Panc1 (cell line): Measurements from ENCODE around the gene GPR137. TPM values are rescaled to one million over a fixed set of nuclear protein-coding genes. Genes with fewer than 3 reads are reported as not detected.

Experiments
- ATAC-seq: fragments of 200-7000 bp; cut with Tn5 transposase; 2 replicates; pipeline ENCODE4 v1.9.1; 2020; ENCODE audit warnings: mild to moderate bottlenecking, moderate library complexity
- BruUV-seq: library from RNA; stranded (reverse); fragments of 400-500 nt; replicated peaks from 2 replicates; lab custom pipeline; 2021; lab: Mats Ljungman, UMichigan
- CTCF ChIA-PET: fragments of 300-600 bp; sonication (Branson Sonifier 250); formaldehyde crosslinking; loops from one replicate; lab custom pipeline; 2022; ENCODE audit warnings: antibody characterized with exemption; lab: Charles Lee
- POLR2A ChIA-PET: fragments of 300-600 bp; sonication (Branson Sonifier 250); formaldehyde crosslinking; loops from one replicate; lab custom pipeline; 2022; ENCODE audit warnings: antibody characterized with exemption; lab: Charles Lee
- DNase-seq: peaks from one replicate; pipeline ENCODE4 v3.0.0-alpha.2; 2010; ENCODE audit warnings: low read depth, low spot score
- H3K27ac ChIP-seq: 2 replicates; pipeline ENCODE4 v1.5.1; 2011; ENCODE audit warnings: mild to moderate bottlenecking, low read length, inconsistent platforms
- H3K27me3 ChIP-seq: fragments of 200-500 bp; sonication (Bioruptor generic); 2 replicates; pipeline ENCODE4 v1.6.0; 2014; ENCODE audit warnings: low read length, inconsistent platforms; ENCODE audit not compliant: control insufficient read depth, insufficient read depth
- H3K36me3 ChIP-seq: fragments of 200-500 bp; sonication (Bioruptor generic); 2 replicates; pipeline ENCODE4 v1.5.1; 2014; ENCODE audit warnings: inconsistent platforms, mild to moderate bottlenecking, low read length, moderate library complexity; ENCODE audit not compliant: control insufficient read depth, insufficient read depth
- H3K4me1 ChIP-seq: 2 replicates; pipeline ENCODE4 v1.5.1; 2011; ENCODE audit warnings: inconsistent platforms, mild to moderate bottlenecking, low read length, moderate library complexity; ENCODE audit not compliant: control insufficient read depth, insufficient read depth
- H3K4me3 ChIP-seq, 2 experiments: 2 replicates each; pipeline ENCODE4 v1.5.1; 2011 to 2012; ENCODE audit warnings: low read depth in 2 of 2, low read length in 2 of 2, mild to moderate bottlenecking in 2 of 2, inconsistent platforms in 1 of 2, moderate library complexity in 1 of 2
- H3K9me3 ChIP-seq: fragments of 200-500 bp; sonication (Bioruptor generic); 2 replicates; pipeline ENCODE4 v1.5.1; 2014; ENCODE audit warnings: low read depth, mild to moderate bottlenecking, inconsistent platforms, low read length, moderate library complexity; ENCODE audit not compliant: control insufficient read depth, insufficient read depth
- CTCF ChIP-seq: fragments of 450-650 bp; IDR thresholded peaks from 2 replicates; pipeline ENCODE4 v1.5.1; 2017; ENCODE audit warnings: mild to moderate bottlenecking
- POLR2AphosphoS5 ChIP-seq: IDR thresholded peaks from 2 replicates; pipeline ENCODE4 v1.6.1; 2012; ENCODE audit warnings: mild to moderate bottlenecking, low read depth, low read length, moderate library complexity
- REST ChIP-seq, 2 experiments: IDR thresholded peaks; 2 replicates each; pipeline ENCODE4 v1.6.1; 2011 to 2012; ENCODE audit warnings: low read depth in 2 of 2, control low read depth in 1 of 2, low read length in 1 of 2, mild to moderate bottlenecking in 1 of 2, moderate library complexity in 1 of 2; ENCODE audit not compliant: insufficient read depth in 1 of 2
- SIN3A ChIP-seq: IDR thresholded peaks from 2 replicates; pipeline ENCODE4 v1.6.1; 2012; ENCODE audit warnings: low read depth, mild to moderate bottlenecking, low read length, moderate library complexity, borderline replicate concordance; ENCODE audit not compliant: insufficient read depth
- TCF7L2 ChIP-seq: IDR thresholded peaks from 2 replicates; pipeline ENCODE4 v1.6.1; 2011; ENCODE audit warnings: mild to moderate bottlenecking, low read depth, low read length, inconsistent platforms
- in situ Hi-C: cut with HindIII; loops from 2 replicates; pipeline ENCODE4 v1.10.0; 2016; ENCODE audit warnings: low sequenced_read_pairs, low pct_unique_long_range_greater_than_20kb
- intact Hi-C: fragments of 100-400 bp; cut with micrococcal nuclease; formaldehyde crosslinking; loops from one replicate; pipeline ENCODE4 v1.10.0; 2022; ENCODE audit not compliant: unreplicated experiment
- total RNA-seq: library from RNA; stranded (reverse); gene quantifications from one replicate; pipeline ENCODE4 v1.2.1, GENCODE V29; 2021; ENCODE audit not compliant: unreplicated experiment

GPR137 gene
- total RNA-seq, 1 experiment from 2014 or later, result 183 TPM

GRCh38 chr11:64259533-64260067, 26.0 kb upstream of the GPR137 start:
- H3K36me3 ChIP-seq, result no peaks in the 10 kb centered on the region; the same call in 1 of the 2 replicates
- in situ Hi-C loops, result no loop called here
- POLR2A ChIA-PET, result no interaction called here
- CTCF ChIA-PET, result no interaction called here
- no peak overlapping the region for H3K27ac ChIP-seq
- intact Hi-C loops, result no loop called here
- DNase-seq (no peak), ATAC-seq (no peak)
- H3K4me1 ChIP-seq, result peaks cover 3% of the 10 kb centered on the region; the same call in 1 of the 2 replicates
- BruUV-seq, result no TSS peak
- H3K9me3 ChIP-seq, result no peaks in the 10 kb centered on the region
- TF ChIP-seq TCF7L2 (no peak), SIN3A (no peak), REST (IDR thresholded peaks at IDR 0.05; ENCODE audit: insufficient read depth in 1 of 2, low read depth in 2 of 2, low read length in 1 of 2) (no peak), CTCF (no peak), POLR2AphosphoS5 (no peak)
- H3K27me3 ChIP-seq, result no peaks in the 10 kb centered on the region
- no peak overlapping the region for H3K4me3 ChIP-seq

GRCh38 chr11:64260147-64260708, 25.4 kb upstream of the GPR137 start:
- intact Hi-C loops (no loop called here), in situ Hi-C loops (no loop called here)
- TF ChIP-seq TCF7L2 (no peak), CTCF (no peak), SIN3A (no peak), POLR2AphosphoS5 (no peak), REST (IDR thresholded peaks at IDR 0.05; ENCODE audit: insufficient read depth in 1 of 2, low read depth in 2 of 2, low read length in 1 of 2) (no peak)
- Histone ChIP-seq H3K4me3 (no peak overlapping the region), H3K4me1 (peaks cover 3% of the 10 kb centered on the region; the same call in 1 of the 2 replicates), H3K9me3 (no peaks in the 10 kb centered on the region), H3K27ac (no peak overlapping the region), H3K36me3 (no peaks in the 10 kb centered on the region; the same call in 1 of the 2 replicates), H3K27me3 (no peaks in the 10 kb centered on the region)
- ATAC-seq (no peak), DNase-seq (no peak)
- CTCF ChIA-PET, result no interaction called here
- POLR2A ChIA-PET, result no interaction called here
- no TSS peak for BruUV-seq
